HG02885 (cell line): ENCODE measurements around the gene CSNK2A2.

Experiments used
- ATAC-seq: cut with Tn5 transposase; IDR thresholded peaks from one replicate; pipeline ENCODE4 v1.9.1; 2021; ENCODE audit warnings: mild to moderate bottlenecking; ENCODE audit not compliant: unreplicated experiment, poor library complexity

CSNK2A2 gene

DNA sequence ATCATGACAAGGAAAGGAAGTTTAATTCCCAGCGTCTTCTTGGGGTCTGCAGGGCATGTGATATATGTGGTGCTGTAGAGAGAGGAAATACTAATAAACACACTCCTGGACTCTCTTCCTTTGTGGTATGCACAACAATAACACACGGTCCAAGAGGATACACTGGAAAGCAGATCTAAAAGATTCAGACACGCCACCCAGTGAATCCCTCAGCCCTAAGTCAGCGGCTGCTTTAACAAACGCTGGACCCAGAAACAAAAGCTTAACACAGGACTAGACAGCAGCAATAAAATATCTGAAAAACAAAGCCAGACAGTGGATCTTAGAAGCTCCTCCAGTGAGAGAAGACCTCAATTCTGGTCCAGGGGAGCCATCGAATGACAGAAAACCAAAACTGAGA lies 81.8 kb downstream of the CSNK2A2 start:
- no peak for ATAC-seq

DNA sequence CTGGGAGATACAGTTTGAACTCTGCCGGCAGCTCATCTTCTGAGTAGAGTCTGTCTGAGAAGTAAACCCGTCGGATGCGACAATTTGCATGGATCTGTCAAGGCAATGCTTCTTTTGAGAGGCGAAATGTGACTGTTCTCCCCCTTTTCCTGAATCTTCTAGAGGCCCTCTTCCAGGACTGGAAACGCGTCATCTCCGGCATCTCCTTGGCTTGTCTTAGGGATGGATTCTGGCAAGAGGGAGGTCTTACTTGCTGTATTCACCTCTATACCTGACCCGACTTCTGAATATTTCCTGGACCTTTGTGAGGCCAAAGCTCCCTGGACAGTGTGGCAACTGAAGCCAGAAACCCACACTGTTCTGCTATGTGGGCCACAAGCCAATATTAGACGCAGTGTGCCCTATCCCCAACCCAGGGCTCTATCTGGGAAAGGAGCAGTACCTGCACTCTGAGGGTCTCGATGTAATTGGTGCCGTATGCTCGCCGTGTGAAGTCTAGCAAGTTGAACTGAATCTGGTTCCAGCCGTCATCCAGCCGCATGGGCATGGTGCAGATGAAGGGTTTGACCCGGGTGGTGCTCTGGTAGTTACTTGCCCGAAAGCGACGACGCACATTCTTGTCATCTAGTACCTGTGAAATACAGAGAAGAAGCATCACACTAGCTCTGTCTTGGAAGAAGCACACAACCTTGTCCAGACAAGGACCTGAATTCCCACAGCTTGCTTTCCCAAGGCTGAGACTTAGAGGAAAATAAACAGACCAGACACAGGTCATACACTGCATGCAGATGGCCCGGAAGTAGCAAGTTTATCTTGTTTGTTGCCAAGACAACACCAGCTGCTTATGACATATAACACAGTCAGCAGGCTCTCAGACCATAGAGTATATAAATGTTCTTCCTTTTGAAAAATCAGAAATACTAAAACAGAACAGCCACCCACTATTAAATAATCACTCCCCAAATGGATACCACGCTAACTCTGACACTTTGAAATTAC lies 82.8 kb downstream of the CSNK2A2 start:
- ATAC-seq: no peak

DNA sequence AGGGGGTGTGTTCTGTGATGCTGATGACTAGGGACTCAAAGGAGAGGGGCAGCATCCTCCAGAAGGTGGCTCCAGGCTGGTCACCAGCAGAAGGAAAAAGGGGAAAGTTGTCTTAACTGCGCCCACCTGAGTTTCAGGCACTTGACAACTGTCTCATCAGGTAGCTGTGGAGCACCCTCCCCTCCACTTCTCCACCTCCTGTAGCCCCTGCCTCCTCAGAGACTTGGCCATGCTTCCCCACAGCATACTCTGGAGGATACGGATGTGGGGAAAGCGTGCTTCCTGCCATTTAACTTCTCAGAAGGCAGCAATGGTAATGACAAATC lies 86.6 kb downstream of the CSNK2A2 start:
- no peak for ATAC-seq

DNA sequence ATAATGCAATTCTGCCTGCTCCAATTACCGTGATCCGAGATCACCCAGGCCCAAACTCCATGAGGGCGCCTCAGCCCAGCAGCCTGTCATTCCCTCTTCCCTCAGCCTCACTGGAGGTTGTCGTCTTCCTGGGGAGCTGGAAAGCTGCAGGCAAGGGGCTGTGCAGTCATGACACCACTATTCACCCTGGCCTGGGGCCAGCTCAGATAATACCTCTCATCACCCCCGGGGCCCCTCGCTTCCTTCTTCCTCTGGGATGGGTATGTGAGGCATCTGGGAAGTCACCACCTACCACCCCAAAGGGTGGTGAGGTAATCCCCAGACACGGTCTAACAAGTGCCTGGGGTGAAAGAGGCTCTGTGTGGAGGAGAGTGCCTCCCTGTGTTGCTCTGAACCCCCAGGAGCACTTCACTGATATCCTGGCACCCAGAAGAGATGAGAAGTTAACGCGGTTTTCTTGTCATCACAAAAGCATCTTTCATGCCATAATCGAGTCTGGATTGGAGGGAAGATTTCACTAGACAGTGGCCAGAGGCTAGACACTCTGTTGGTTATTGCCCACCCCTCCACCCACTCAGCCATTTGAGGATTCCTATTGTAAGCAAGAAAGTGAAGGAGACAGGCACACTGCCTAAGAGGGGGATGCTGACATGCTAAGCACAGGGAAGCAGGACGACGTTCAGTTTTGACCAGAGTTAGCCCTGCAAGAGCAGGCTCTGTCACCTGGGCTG lies 87.2 kb downstream of the CSNK2A2 start:
- no peak for ATAC-seq

DNA sequence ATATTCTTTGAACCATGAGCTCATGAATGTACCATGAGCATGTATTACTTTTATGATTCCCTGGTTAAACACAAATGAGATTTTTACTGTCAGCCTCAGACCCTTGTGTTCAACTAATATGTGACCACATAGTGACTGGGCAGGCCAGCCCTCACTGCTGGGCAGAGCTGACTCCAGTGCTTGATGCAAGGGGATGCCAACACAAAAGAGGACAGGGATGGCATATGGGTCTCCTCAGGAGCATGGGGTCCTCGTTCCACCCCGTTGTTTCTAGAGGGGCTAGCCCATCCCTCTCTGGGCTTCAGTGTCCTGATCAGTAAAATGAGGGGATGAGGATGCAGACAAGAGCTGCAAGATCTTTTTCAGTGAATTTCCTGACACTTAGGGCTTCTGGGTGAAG lies 88.0 kb downstream of the CSNK2A2 start:
- no peak for ATAC-seq

DNA sequence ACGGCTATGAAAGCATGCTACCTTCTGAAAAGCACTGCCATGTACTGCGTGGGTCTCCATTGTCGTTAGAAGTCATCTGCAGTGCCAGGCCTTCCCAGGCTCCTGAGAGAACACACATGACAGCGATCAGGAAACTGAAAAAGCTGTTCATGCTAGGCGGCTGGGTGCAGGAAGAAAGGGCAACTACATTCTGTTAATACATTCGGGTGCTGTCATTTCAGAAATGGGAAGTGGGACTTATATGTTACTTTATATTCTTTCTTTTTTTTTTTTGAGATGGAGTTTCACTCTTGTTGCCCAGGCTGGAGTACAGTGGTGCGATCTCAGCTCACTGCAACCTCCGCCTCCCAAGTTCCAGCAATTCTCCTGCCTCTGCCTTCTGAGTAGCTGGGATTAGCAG lies 88.6 kb downstream of the CSNK2A2 start:
- ATAC-seq: no peak
